SK-N-SH (cell line): ENCODE results near the gene THEMIS. TPM values are rescaled to one million over a fixed set of nuclear protein-coding genes. Genes with fewer than 3 reads are reported as not detected.

ENCODE experiments used
- CTCF ChIA-PET: fragments of 300-600, 350-600 bp; formaldehyde crosslinking; extraction: SDS; loops from one replicate; lab custom pipeline; 2021; lab: Yijun Ruan, JAX
- POLR2A ChIA-PET: fragments of 350-600 bp; sonication (Branson Sonifier 250); formaldehyde crosslinking; extraction: SDS; loops from one replicate; lab custom pipeline; 2020; ENCODE audit warnings: antibody characterized with exemption, inconsistent platforms; lab: Yijun Ruan, JAX
- DNase-seq: peaks from one replicate; pipeline ENCODE4 v3.0.0; 2012
- H2AFZ ChIP-seq: fragments of 200-600 bp; sonication (generic); 2 replicates; pipeline ENCODE4 v1.8.1; 2016; ENCODE audit warnings: antibody characterized with exemption, mild to moderate bottlenecking, low read depth
- H3F3A ChIP-seq: fragments of 200-600 bp; sonication (generic); replicated peaks from 2 replicates; pipeline ENCODE3; 2016; ENCODE audit warnings: antibody characterized with exemption, mild to moderate bottlenecking; ENCODE audit not compliant: insufficient read depth
- H3K27ac ChIP-seq, 2 experiments: fragments of 200-500 bp in 1 of 2; fragments of 200-600 bp in 1 of 2; sonication (Bioruptor generic) in 1 of 2; sonication (generic), shearing (Covaris generic) in 1 of 2; 2 replicates each; pipeline versions ENCODE4 v1.5.1 to v1.6.1; 2014 to 2016; ENCODE audit warnings: low read depth in 2 of 2, inconsistent platforms in 1 of 2, low read length in 1 of 2, mild to moderate bottlenecking in 1 of 2, mixed read lengths in 1 of 2
- H3K27me3 ChIP-seq: fragments of 200-600 bp; sonication (generic), shearing (Covaris generic); 2 replicates; pipeline ENCODE4 v1.6.1; 2016; ENCODE audit warnings: mixed run types; ENCODE audit not compliant: insufficient read depth
- H3K36me3 ChIP-seq, 2 experiments: fragments of 200-500 bp in 1 of 2; fragments of 200-600 bp in 1 of 2; sonication (Bioruptor generic) in 1 of 2; sonication (generic) in 1 of 2; replicated peaks in 1 of 2; 2 replicates each; pipeline versions ENCODE3 to v1.5.1; 2014 to 2016; ENCODE audit warnings: low read length in 1 of 2, mild to moderate bottlenecking in 1 of 2; ENCODE audit not compliant: insufficient read depth in 2 of 2, control insufficient read depth in 1 of 2
- H3K4me1 ChIP-seq, 2 experiments: fragments of 200-500 bp in 1 of 2; fragments of 200-600 bp in 1 of 2; sonication (Bioruptor generic) in 1 of 2; sonication (generic), shearing (Covaris generic) in 1 of 2; 2 replicates each; pipeline versions ENCODE4 v1.5.1 to v1.6.1; 2014 to 2016; ENCODE audit warnings: low read depth in 1 of 2, low read length in 1 of 2, mixed run types in 1 of 2; ENCODE audit not compliant: insufficient read depth in 2 of 2, control insufficient read depth in 1 of 2
- H3K4me2 ChIP-seq: fragments of 200-600 bp; sonication (generic), shearing (Covaris generic); 2 replicates; pipeline ENCODE4 v1.6.1; 2017; ENCODE audit warnings: mixed run types
- H3K4me3 ChIP-seq, 2 experiments: fragments of 200-500 bp in 1 of 2; fragments of 200-600 bp in 1 of 2; sonication (Bioruptor generic) in 1 of 2; sonication (generic), shearing (Covaris generic) in 1 of 2; 2 replicates each; pipeline versions ENCODE4 v1.5.1 to v1.8.1; 2014 to 2016; ENCODE audit warnings: low read depth in 2 of 2, inconsistent platforms in 1 of 2, low read length in 1 of 2, mild to moderate bottlenecking in 1 of 2, mixed read lengths in 1 of 2, moderate library complexity in 1 of 2
- H3K79me2 ChIP-seq: fragments of 200-600 bp; sonication (generic); 2 replicates; pipeline ENCODE4 v1.8.1; 2017; ENCODE audit warnings: mild to moderate bottlenecking; ENCODE audit not compliant: insufficient read depth
- H3K9ac ChIP-seq: fragments of 200-600 bp; sonication (generic); 2 replicates; pipeline ENCODE4 v1.6.1; 2017; ENCODE audit warnings: mixed run types
- H3K9me2 ChIP-seq: fragments of 200-600 bp; sonication (generic); 2 replicates; pipeline ENCODE4 v1.6.1; 2017; ENCODE audit warnings: mixed run types
- H3K9me3 ChIP-seq: fragments of 200-600 bp; sonication (generic); 2 replicates; pipeline ENCODE4 v1.6.1; 2017; ENCODE audit warnings: mixed run types, mild to moderate bottlenecking, moderate library complexity
- H4K20me1 ChIP-seq: fragments of 200-600 bp; sonication (generic); 2 replicates; pipeline ENCODE4 v1.6.1; 2017; ENCODE audit warnings: mild to moderate bottlenecking, mixed run types; ENCODE audit not compliant: insufficient read depth
- CHD2 ChIP-seq: fragments of 150-350 bp; IDR thresholded peaks from 2 replicates; pipeline ENCODE4 v1.6.1; 2018; ENCODE audit warnings: low read length; ENCODE audit not compliant: partially characterized antibody
- ELF1 ChIP-seq: IDR thresholded peaks from 2 replicates; pipeline ENCODE4 v1.4.0; 2012
- FOSL2 ChIP-seq: IDR thresholded peaks from 2 replicates; pipeline ENCODE4 v1.4.0; 2012; ENCODE audit warnings: low read depth, mild to moderate bottlenecking, moderate library complexity, borderline replicate concordance
- IRF3 ChIP-seq: fragments of 150-350 bp; IDR thresholded peaks from 2 replicates; pipeline ENCODE4 v1.6.1; 2016; ENCODE audit warnings: mild to moderate bottlenecking, low read depth, low read length
- MAX ChIP-seq: IDR thresholded peaks from 2 replicates; pipeline ENCODE4 v1.4.0; 2012; ENCODE audit warnings: low read depth
- NFIC ChIP-seq: IDR thresholded peaks from 2 replicates; pipeline ENCODE4 v1.4.0; 2012; ENCODE audit warnings: borderline replicate concordance
- NRF1 ChIP-seq: IDR thresholded peaks from 2 replicates; pipeline ENCODE4 v1.6.1; 2012; ENCODE audit warnings: low read depth, mild to moderate bottlenecking, low read length
- PBX3 ChIP-seq: IDR thresholded peaks from 2 replicates; pipeline ENCODE4; 2012
- POLR2AphosphoS5 ChIP-seq: IDR thresholded peaks from 2 replicates; pipeline ENCODE4 v1.6.1; 2012; ENCODE audit warnings: low read depth, low read length
- RAD21 ChIP-seq: IDR thresholded peaks from 2 replicates; pipeline ENCODE4 v1.6.1; 2012; ENCODE audit warnings: mild to moderate bottlenecking, low read length
- RCOR1 ChIP-seq: fragments of 150-350 bp; IDR thresholded peaks from 2 replicates; pipeline ENCODE4 v1.6.1; 2017; ENCODE audit warnings: antibody characterized with exemption, low read length
- REST ChIP-seq: IDR thresholded peaks from 2 replicates; pipeline ENCODE4 v1.6.1; 2012; ENCODE audit warnings: mild to moderate bottlenecking, low read depth, low read length, moderate library complexity
- TCF12 ChIP-seq: IDR thresholded peaks from 2 replicates; pipeline ENCODE4 v1.4.0; 2012
- TEAD4 ChIP-seq: IDR thresholded peaks from 2 replicates; pipeline ENCODE4 v1.4.0; 2012; ENCODE audit warnings: mild to moderate bottlenecking, borderline replicate concordance; ENCODE audit not compliant: insufficient read depth
- USF2 ChIP-seq: fragments of 150-350 bp; IDR thresholded peaks from 2 replicates; pipeline ENCODE4 v1.6.1; 2017; ENCODE audit warnings: antibody characterized with exemption, low read length, low read depth, borderline replicate concordance
- ZBTB33 ChIP-seq: IDR thresholded peaks from 2 replicates; pipeline ENCODE4 v1.4.0; 2012; ENCODE audit warnings: low read depth, borderline replicate concordance
- polyA plus RNA-seq, 3 experiments: library from polyadenylated mRNA; depleted of rRNA; stranded (reverse); fragments of >200 nt; gene quantifications; 2 replicates each; pipeline ENCODE4 v1.2.3, GENCODE V29; 2012

THEMIS gene
- polyA plus RNA-seq, 1 of the 3 experiments (the other 2 are of a cell fraction) = not detected

GRCh38 chr6:127691146-127691545 is 209.7 kb downstream of the THEMIS start:
- ChIA-PET CTCF (interaction anchor here (1.1 kb wide), 1 partner anchor 38 kb away, joined by 3 read pairs; no protein-coding TSS in a partner anchor), POLR2A (no interaction called here)
- no peak overlapping the region for H3K4me3 ChIP-seq
- DNase-seq = no peak
- H3K9me3 ChIP-seq = no peaks in the 10 kb centered on the region
- no peak overlapping the region for H3K27ac ChIP-seq
- no peaks in the 10 kb centered on the region for H3K79me2 ChIP-seq
- H3K4me2 ChIP-seq = no peak overlapping the region
- H3K27me3 ChIP-seq = no peaks in the 10 kb centered on the region
- H4K20me1 ChIP-seq = no peaks in the 10 kb centered on the region
- H3K4me1 ChIP-seq = no peaks in the 10 kb centered on the region
- TF ChIP-seq ELF1 (no peak), CHD2 (no peak), MAX (no peak), ZBTB33 (no peak), TCF12 (no peak), IRF3 (no peak), FOSL2 (no peak), NFIC (no peak), PBX3 (no peak), USF2 (no peak), REST (no peak), RAD21 (no peak), NRF1 (no peak), POLR2AphosphoS5 (no peak), RCOR1 (no peak), TEAD4 (no peak)
- no peaks in the 10 kb centered on the region for H3F3A ChIP-seq
- no peaks in the 10 kb centered on the region for H3K9me2 ChIP-seq
- H3K9ac ChIP-seq = no peak overlapping the region
- H3K36me3 ChIP-seq = no peaks in the 10 kb centered on the region
- H2AFZ ChIP-seq = no peak overlapping the region
